GM12874 (cell line): ENCODE data around the gene TSPYL6.

Experiments used
- TF ChIP-seq, protein P1 (sequence below): IDR thresholded peaks from 2 replicates; pipeline ENCODE4 v1.5.1; 2011; ENCODE audit warnings: low read depth, mild to moderate bottlenecking, control low read depth, low read length, moderate library complexity; ENCODE audit not compliant: insufficient read depth

TSPYL6 gene

DNA sequence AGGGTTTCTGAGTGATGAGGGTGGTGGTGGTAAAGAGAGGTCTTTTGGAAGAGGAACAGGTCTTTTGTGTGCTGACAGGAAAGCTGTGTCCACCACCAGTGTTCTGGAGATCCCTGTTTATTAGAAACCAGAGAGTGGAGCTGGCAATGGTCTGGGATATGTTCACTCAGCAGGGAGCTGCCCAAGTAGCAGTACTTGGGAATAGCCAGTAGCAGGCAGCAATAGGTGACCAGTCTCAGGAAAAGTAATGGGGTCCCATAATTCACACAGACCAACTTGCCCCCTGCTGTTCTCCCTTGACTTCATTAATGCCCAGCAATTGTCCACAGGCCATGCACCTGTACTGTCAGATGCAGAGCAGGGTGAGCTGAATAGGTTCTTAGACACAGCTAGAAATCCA lies 1.8 kb downstream of the TSPYL6 start:
- TF ChIP-seq, protein P1, sequence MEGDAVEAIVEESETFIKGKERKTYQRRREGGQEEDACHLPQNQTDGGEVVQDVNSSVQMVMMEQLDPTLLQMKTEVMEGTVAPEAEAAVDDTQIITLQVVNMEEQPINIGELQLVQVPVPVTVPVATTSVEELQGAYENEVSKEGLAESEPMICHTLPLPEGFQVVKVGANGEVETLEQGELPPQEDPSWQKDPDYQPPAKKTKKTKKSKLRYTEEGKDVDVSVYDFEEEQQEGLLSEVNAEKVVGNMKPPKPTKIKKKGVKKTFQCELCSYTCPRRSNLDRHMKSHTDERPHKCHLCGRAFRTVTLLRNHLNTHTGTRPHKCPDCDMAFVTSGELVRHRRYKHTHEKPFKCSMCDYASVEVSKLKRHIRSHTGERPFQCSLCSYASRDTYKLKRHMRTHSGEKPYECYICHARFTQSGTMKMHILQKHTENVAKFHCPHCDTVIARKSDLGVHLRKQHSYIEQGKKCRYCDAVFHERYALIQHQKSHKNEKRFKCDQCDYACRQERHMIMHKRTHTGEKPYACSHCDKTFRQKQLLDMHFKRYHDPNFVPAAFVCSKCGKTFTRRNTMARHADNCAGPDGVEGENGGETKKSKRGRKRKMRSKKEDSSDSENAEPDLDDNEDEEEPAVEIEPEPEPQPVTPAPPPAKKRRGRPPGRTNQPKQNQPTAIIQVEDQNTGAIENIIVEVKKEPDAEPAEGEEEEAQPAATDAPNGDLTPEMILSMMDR = no peak

DNA sequence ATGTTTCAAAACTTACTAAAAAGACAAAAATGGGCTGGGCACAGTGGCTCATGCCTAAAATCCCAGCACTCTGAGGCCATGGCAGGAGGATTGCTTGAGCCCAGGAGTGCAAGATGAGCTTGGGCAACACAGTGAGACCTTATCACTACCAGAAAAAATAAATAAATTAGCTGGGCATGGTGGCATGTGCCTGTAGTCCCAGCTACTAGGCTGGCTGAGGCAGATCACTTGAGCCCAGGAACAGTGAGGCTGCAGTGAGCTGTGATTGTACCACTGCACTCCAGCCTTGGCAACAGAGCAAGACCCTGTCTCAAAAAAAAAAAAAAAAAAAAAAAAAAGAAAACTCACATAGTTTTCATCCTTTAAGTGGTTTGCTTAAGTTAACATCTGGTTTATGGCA lies 6.4 kb downstream of the TSPYL6 start:
- TF ChIP-seq, protein P1 = no peak

DNA sequence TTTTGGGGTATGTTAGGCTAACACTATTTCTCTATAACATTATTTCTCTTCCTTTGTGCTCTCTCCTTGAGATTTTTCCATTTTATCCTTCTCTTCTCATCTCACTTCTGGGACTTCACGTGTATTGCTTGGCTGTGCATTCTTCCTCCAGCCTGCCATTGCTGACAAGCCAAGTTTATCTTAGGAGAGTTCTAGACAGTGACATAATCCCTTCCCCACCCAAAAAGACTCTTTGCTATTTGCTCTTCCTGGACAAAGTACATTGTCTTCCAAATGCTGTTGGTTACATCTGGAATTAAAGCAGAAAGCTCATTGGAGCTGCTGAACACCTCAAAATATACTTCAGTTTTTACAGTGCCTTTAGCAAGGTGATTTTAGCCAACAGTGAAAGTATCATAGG lies 8.9 kb downstream of the TSPYL6 start:
- TF ChIP-seq, protein P1 = no peak

DNA sequence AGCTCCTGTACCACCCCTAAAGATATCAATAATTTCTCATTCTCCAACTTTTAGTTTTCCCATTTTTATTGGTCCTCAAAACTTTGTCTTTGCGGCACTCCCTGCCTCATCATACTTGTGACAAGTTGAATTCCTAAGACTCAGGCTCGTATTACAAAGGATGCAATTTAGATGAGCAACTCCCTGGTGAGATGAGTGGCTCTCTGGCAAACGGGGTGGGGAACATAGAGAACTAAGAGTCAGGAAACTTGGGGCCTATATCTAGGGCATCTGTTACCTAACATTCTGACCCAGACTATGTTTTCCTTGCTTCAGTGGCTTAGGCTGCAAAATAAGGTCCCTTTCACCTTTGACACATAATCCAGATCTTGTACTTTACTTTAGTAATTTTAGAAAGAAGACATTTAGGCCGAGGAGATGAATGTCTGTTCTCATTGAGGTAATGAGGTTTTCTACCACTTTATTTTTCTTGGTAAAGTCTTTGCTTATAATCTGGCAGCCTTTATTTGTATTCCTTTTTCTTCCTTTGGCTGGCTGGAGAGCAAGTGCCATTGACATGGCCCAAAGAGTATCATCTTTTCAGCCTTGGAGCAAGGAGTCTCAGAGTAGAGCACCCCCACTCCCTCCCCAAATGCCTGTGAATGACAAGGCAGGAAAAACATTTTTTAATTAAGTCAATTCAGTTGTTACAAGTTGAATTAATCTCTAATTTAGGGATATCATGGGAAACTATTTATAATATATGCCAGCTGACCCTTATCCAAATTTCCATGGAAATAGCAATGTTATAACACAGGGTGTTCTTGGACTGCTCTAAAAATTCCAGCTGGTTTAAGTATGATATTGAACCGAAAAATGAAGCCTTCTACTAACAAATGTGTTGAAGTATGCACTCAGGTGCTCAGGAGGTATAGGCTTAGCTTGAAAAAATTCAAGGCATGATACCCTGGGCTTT lies 15.2 kb downstream of the TSPYL6 start:
- TF ChIP-seq, protein P1 = no peak

DNA sequence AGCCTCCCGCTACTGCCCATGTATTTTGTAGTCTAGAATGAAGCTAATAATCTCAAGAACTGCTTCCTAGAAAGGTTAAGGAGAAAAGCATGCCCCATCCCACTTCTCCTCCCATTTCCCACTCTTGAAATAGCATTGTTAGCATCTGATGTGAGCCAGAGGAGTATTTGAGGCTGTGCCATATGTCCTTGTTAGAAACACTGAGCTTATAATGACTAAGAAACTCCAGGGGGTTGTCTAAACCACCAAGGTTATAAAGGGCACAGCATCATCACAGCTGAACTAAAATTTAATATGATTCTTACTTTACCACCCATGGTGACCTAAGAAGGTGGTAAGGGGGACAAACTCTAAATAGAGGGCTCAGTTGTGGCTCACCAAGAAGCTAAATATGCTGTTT lies 16.6 kb downstream of the TSPYL6 start:
- TF ChIP-seq, protein P1 = no peak

DNA sequence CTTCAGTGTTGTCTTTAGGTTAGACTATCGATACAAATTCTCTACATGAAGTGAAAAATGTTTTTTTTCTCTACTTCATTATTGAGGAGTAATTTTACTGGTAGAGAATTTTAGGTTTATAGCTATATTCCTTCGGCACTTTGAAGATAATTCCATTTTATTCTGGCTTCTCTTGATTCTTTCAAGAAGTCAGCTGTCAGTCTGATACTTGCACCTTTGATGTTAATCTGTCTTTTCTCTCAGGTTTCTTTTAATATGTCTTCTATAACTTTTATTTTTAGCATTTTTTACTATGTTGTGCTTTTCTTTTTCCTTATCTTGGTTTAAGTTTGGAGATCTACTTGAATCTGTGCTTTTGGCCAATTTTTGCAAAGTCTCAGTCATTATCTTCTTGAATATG lies 18.6 kb downstream of the TSPYL6 start:
- TF ChIP-seq, protein P1 = no peak

DNA sequence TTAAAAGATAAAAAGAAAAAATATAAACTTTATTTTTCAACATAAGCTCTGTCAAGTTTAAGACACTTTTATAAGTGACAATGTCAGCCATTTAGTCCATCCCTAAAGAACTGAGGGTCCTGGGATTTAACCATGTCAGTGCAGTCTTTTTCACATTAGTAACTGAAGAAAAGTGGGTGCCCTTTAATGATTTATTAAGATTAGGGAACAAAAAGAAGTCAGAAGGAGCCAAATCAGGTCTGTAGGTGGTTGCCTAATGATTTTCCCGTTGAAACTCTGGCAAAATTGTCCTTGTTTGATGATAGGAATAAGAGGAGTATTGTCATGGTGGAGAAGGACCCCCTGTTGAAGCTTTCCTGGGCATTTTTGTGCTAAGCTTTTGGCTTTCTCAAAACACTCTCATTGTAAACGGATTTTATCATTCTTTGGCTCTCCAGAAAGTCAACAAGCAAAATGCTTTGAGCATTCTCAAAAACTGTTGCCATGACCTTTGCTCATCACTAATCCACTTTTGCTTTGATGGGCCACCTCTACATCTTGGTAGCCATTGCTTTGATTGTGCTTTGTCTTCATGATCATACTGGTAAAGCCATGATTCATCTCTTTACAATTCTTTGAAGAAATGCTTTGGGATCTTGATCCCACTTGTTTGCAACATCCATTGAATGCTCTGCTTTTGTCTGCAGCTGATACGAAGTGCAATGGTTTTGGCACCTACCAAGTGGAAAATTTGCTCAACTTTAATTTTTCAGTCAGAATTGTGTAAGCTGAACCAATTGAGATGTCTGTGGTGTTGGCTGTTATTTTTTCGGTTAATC lies 22.0 kb downstream of the TSPYL6 start:
- TF ChIP-seq, protein P1 = no peak
